ENCODE measurements around the gene TFF1.

TFF1 gene

GRCh38 chr21:42343556-42343955 is 22.8 kb downstream of the TFF1 start:
- no peaks in the 10 kb centered on the region for H3K79me2 ChIP-seq (ENCODE audit: insufficient read depth, low read length)

GRCh38 chr21:42343101-42343500 is 23.2 kb downstream of the TFF1 start:
- Histone ChIP-seq H3F3A (ENCODE audit: low read depth) (no peaks in the 10 kb centered on the region), H3K79me2 (ENCODE audit: insufficient read depth, low read length) (no peaks in the 10 kb centered on the region), H3K4me3 (ENCODE audit: low read length, poor library complexity, severe bottlenecking) (no peak overlapping the region), H4K20me1 (ENCODE audit: insufficient read depth, low read length, poor library complexity, severe bottlenecking) (no peaks in the 10 kb centered on the region), H3K4me1 (ENCODE audit: insufficient read depth, low read length, poor library complexity, severe bottlenecking) (peaks cover 9% of the 10 kb centered on the region), H3K9me3 (ENCODE audit: insufficient read depth, low read depth, low read length) (no peaks in the 10 kb centered on the region), H3K36me3 (ENCODE audit: insufficient read depth, low read length) (no peaks in the 10 kb centered on the region), H2AFZ (ENCODE audit: low read length) (no peak overlapping the region), H3K4me2 (ENCODE audit: low read depth, low read length, poor library complexity, severe bottlenecking) (no peak overlapping the region), H3K9ac (ENCODE audit: low read depth, low read length, poor library complexity, severe bottlenecking) (no peak overlapping the region), H3K27me3 (ENCODE audit: insufficient read depth, low read length, poor library complexity, severe bottlenecking) (no peaks in the 10 kb centered on the region), H3K9me2 (replicated peaks; ENCODE audit: low read depth, low read length) (no peaks in the 10 kb centered on the region)
- no peak for TF ChIP-seq CTCF (conservative IDR thresholded peaks at IDR 0.05; ENCODE audit: low read length)
- TF ChIP-seq EZH2phosphoT487 (IDR thresholded peaks at IDR 0.05; ENCODE audit: borderline replicate concordance) = no peak

More at GRCh38 chr21:42343556-42343955, 22.8 kb downstream of the TFF1 start:
- peaks cover 7% of the 10 kb centered on the region for H3K4me1 ChIP-seq (ENCODE audit: insufficient read depth, low read length, poor library complexity, severe bottlenecking)
- no peak overlapping the region for H3K9ac ChIP-seq (ENCODE audit: low read depth, low read length, poor library complexity, severe bottlenecking)
- H2AFZ ChIP-seq (ENCODE audit: low read length) = no peak overlapping the region
- H3F3A ChIP-seq (ENCODE audit: low read depth) = no peaks in the 10 kb centered on the region
- H3K9me2 ChIP-seq (replicated peaks; ENCODE audit: low read depth, low read length) = no peaks in the 10 kb centered on the region
- no peak overlapping the region for H3K4me3 ChIP-seq (ENCODE audit: low read length, poor library complexity, severe bottlenecking)
- no peaks in the 10 kb centered on the region for H3K36me3 ChIP-seq (ENCODE audit: insufficient read depth, low read length)
- H3K27me3 ChIP-seq (ENCODE audit: insufficient read depth, low read length, poor library complexity, severe bottlenecking) = no peaks in the 10 kb centered on the region
- H4K20me1 ChIP-seq (ENCODE audit: insufficient read depth, low read length, poor library complexity, severe bottlenecking) = no peaks in the 10 kb centered on the region
- H3K4me2 ChIP-seq (ENCODE audit: low read depth, low read length, poor library complexity, severe bottlenecking) = no peak overlapping the region
- TF ChIP-seq EZH2phosphoT487 (IDR thresholded peaks at IDR 0.05; ENCODE audit: borderline replicate concordance) = no peak
- TF ChIP-seq CTCF (conservative IDR thresholded peaks at IDR 0.05; ENCODE audit: low read length) = no peak
- no peaks in the 10 kb centered on the region for H3K9me3 ChIP-seq (ENCODE audit: insufficient read depth, low read depth, low read length)

- H3K4me2 ChIP-seq (ENCODE audit: low read depth, low read length, poor library complexity, severe bottlenecking) = no peak overlapping the region
- no peaks in the 10 kb centered on the region for H3K79me2 ChIP-seq (ENCODE audit: insufficient read depth, low read length)
- H3K4me3 ChIP-seq (ENCODE audit: low read length, poor library complexity, severe bottlenecking) = no peak overlapping the region
- no peaks in the 10 kb centered on the region for H3K27me3 ChIP-seq (ENCODE audit: insufficient read depth, low read length, poor library complexity, severe bottlenecking)
- H3F3A ChIP-seq (ENCODE audit: low read depth) = no peaks in the 10 kb centered on the region
- H4K20me1 ChIP-seq (ENCODE audit: insufficient read depth, low read length, poor library complexity, severe bottlenecking) = no peaks in the 10 kb centered on the region
- H2AFZ ChIP-seq (ENCODE audit: low read length) = no peak overlapping the region
- H3K36me3 ChIP-seq (ENCODE audit: insufficient read depth, low read length) = no peaks in the 10 kb centered on the region
- TF ChIP-seq EZH2phosphoT487 (IDR thresholded peaks at IDR 0.05; ENCODE audit: borderline replicate concordance) = no peak
- no peak for TF ChIP-seq CTCF (conservative IDR thresholded peaks at IDR 0.05; ENCODE audit: low read length)
- no peaks in the 10 kb centered on the region for H3K9me2 ChIP-seq (replicated peaks; ENCODE audit: low read depth, low read length)
- H3K4me1 ChIP-seq (ENCODE audit: insufficient read depth, low read length, poor library complexity, severe bottlenecking) = peaks cover 11% of the 10 kb centered on the region
- H3K9ac ChIP-seq (ENCODE audit: low read depth, low read length, poor library complexity, severe bottlenecking) = no peak overlapping the region
- H3K9me3 ChIP-seq (ENCODE audit: insufficient read depth, low read depth, low read length) = no peaks in the 10 kb centered on the region
These were observed 24.4 kb downstream of the TFF1 start for GRCh38 chr21:42341776-42342542.

Data from Loucy (cell line).